ENCODE data around the gene C1orf50. TPM values are rescaled to one million over a fixed set of nuclear protein-coding genes. Genes with fewer than 3 reads are reported as not detected.
A peak's percentile ranks its signal among the peaks of the same experiment; 100 is the strongest.

Gene C1orf50
- total RNA-seq, 1 experiment from 2014 or later, result 3.4 TPM

DNA sequence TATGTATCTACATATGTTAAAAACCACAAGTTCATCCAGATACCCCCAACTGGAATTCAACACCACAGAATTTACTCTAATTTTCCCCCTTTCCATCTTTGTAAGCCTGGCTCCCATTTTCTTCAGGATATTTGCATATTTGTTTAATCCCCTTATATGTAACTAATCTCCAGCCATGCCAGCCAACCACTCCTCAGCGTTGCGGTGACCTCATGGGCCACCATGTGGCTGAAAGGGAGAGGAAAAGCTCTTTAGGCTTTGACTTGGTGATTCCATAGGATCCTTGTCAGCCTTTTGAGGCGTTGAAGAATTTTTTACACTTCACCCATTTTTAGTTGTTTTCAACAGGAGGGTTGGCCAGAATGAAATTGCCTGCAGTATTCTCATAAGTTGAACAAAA is 37.0 kb upstream of the C1orf50 start:
- Histone ChIP-seq H3K79me2 (ENCODE audit: low read length) (no peaks in the 10 kb centered on the region), H3K4me1 (ENCODE audit: insufficient read depth, low read length) (no peaks in the 10 kb centered on the region), H3F3A (ENCODE audit: low read length, unreplicated experiment) (no peaks in the 10 kb centered on the region), H3K9ac (ENCODE audit: low read length) (no peak overlapping the region), H3K27me3 (ENCODE audit: low read length) (no peaks in the 10 kb centered on the region), H4K20me1 (ENCODE audit: low read length) (no peaks in the 10 kb centered on the region), H3K4me2 (ENCODE audit: low read length) (no peak overlapping the region), H3K9me3 (ENCODE audit: low read length) (no peaks in the 10 kb centered on the region), H2AFZ (ENCODE audit: low read length) (no peak overlapping the region), H3K27ac (ENCODE audit: low read length) (no peak overlapping the region), H3K36me3 (ENCODE audit: low read depth, low read length) (no peaks in the 10 kb centered on the region), H3K9me2 (replicated peaks; ENCODE audit: low read length) (no peaks in the 10 kb centered on the region), H3K4me3 (ENCODE audit: low read length) (no peak overlapping the region)
- intact Hi-C loops (cut with micrococcal nuclease), result no loop called here
- TF ChIP-seq, protein P1, sequence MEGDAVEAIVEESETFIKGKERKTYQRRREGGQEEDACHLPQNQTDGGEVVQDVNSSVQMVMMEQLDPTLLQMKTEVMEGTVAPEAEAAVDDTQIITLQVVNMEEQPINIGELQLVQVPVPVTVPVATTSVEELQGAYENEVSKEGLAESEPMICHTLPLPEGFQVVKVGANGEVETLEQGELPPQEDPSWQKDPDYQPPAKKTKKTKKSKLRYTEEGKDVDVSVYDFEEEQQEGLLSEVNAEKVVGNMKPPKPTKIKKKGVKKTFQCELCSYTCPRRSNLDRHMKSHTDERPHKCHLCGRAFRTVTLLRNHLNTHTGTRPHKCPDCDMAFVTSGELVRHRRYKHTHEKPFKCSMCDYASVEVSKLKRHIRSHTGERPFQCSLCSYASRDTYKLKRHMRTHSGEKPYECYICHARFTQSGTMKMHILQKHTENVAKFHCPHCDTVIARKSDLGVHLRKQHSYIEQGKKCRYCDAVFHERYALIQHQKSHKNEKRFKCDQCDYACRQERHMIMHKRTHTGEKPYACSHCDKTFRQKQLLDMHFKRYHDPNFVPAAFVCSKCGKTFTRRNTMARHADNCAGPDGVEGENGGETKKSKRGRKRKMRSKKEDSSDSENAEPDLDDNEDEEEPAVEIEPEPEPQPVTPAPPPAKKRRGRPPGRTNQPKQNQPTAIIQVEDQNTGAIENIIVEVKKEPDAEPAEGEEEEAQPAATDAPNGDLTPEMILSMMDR (conservative IDR thresholded peaks at IDR 0.05; ENCODE audit: low read depth, low read length), result no peak
- TF ChIP-seq EZH2phosphoT487 (IDR thresholded peaks at IDR 0.05; ENCODE audit: borderline replicate concordance, low read length) (no peak), EZH2 (IDR thresholded peaks at IDR 0.05; ENCODE audit: low read length, unreplicated experiment) (no peak)
- POLR2A ChIA-PET (ENCODE audit: unreplicated experiment), result no interaction called here
- CTCF ChIA-PET, result no interaction called here
- DNase-seq, result no peak
- no TSS peak for BruUV-seq (replicated peaks)
- ATAC-seq, result no peak

DNA sequence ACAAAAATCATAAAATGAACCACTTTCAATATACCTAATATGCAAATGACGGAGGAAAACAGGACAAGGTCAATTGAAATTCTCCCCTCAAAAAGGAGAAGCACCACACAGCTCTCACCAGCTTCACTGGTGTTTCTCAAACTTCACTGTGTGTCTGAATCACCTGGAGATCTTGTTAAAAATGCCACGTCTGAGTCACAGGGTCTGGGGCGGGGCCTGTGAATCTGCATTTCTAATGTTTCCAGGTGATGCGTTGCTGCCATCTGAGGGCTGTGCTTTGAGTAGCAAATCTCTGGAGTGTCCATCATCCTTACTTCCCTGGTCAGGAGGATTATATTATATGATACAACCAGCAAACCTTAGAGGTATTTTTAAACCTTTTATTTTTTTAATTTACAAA is 36.1 kb upstream of the C1orf50 start:
- H3K27ac ChIP-seq (ENCODE audit: low read length), result no peak overlapping the region
- H3K4me2 ChIP-seq (ENCODE audit: low read length), result no peak overlapping the region
- H3K9me3 ChIP-seq (ENCODE audit: low read length), result no peaks in the 10 kb centered on the region
- BruUV-seq (replicated peaks), result no TSS peak
- TF ChIP-seq EZH2 (IDR thresholded peaks at IDR 0.05; ENCODE audit: low read length, unreplicated experiment), result no peak
- TF ChIP-seq, protein P1 (conservative IDR thresholded peaks at IDR 0.05; ENCODE audit: low read depth, low read length), result peak; percentile 65
- ATAC-seq, result peak; percentile 74
- H4K20me1 ChIP-seq (ENCODE audit: low read length), result no peaks in the 10 kb centered on the region
- no peak overlapping the region for H3K9ac ChIP-seq (ENCODE audit: low read length)
- H3K9me2 ChIP-seq (replicated peaks; ENCODE audit: low read length), result no peaks in the 10 kb centered on the region
- ChIA-PET CTCF (no interaction called here), POLR2A (ENCODE audit: unreplicated experiment) (no interaction called here)
- no peak overlapping the region for H3K4me3 ChIP-seq (ENCODE audit: low read length)
- H3K4me1 ChIP-seq (ENCODE audit: insufficient read depth, low read length), result no peaks in the 10 kb centered on the region
- peak; percentile 76 for DNase-seq
- H3K36me3 ChIP-seq (ENCODE audit: low read depth, low read length), result no peaks in the 10 kb centered on the region
- intact Hi-C loops (cut with micrococcal nuclease), result loop anchor here (1.0 kb wide), 1 partner anchor 153 kb away; no protein-coding TSS in a partner anchor
- no peaks in the 10 kb centered on the region for H3K79me2 ChIP-seq (ENCODE audit: low read length)
- no peaks in the 10 kb centered on the region for H3F3A ChIP-seq (ENCODE audit: low read length, unreplicated experiment)
- H3K27me3 ChIP-seq (ENCODE audit: low read length), result no peaks in the 10 kb centered on the region
- no peak overlapping the region for H2AFZ ChIP-seq (ENCODE audit: low read length)

DNA sequence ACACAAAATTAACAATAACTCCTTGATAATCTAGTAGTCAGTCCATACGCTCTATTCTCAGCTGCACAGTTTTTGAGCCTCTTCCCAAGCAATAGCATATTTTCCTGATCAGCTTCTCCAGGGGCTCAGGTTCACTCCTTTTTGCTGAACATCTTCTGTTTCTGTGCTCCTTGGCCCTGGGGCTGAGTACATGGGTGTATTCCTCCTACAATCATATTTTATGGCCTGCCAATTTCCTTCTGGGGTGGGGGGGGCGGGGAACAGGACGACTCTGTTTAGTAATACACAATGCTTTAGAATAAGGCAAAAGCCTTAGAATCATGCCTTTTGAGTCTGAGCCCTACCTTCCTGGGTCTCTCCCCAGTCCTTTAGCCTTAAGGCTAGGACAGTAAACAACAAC is 35.5 kb upstream of the C1orf50 start:
- H3F3A ChIP-seq (ENCODE audit: low read length, unreplicated experiment), result no peaks in the 10 kb centered on the region
- no peak overlapping the region for H3K9ac ChIP-seq (ENCODE audit: low read length)
- no peaks in the 10 kb centered on the region for H3K27me3 ChIP-seq (ENCODE audit: low read length)
- H3K79me2 ChIP-seq (ENCODE audit: low read length), result no peaks in the 10 kb centered on the region
- intact Hi-C loops (cut with micrococcal nuclease), result loop anchor here (1.0 kb wide), 1 partner anchor 153 kb away; no protein-coding TSS in a partner anchor
- H3K36me3 ChIP-seq (ENCODE audit: low read depth, low read length), result no peaks in the 10 kb centered on the region
- no peak overlapping the region for H3K4me3 ChIP-seq (ENCODE audit: low read length)
- no peak overlapping the region for H3K4me2 ChIP-seq (ENCODE audit: low read length)
- H4K20me1 ChIP-seq (ENCODE audit: low read length), result no peaks in the 10 kb centered on the region
- H3K9me3 ChIP-seq (ENCODE audit: low read length), result no peaks in the 10 kb centered on the region
- ATAC-seq, result no peak
- H3K27ac ChIP-seq (ENCODE audit: low read length), result no peak overlapping the region
- no peak for DNase-seq
- no peaks in the 10 kb centered on the region for H3K9me2 ChIP-seq (replicated peaks; ENCODE audit: low read length)
- TF ChIP-seq EZH2 (IDR thresholded peaks at IDR 0.05; ENCODE audit: low read length, unreplicated experiment), result no peak
- TF ChIP-seq, protein P1 (conservative IDR thresholded peaks at IDR 0.05; ENCODE audit: low read depth, low read length), result no peak
- no peak for TF ChIP-seq EZH2phosphoT487 (IDR thresholded peaks at IDR 0.05; ENCODE audit: borderline replicate concordance, low read length)
- no peaks in the 10 kb centered on the region for H3K4me1 ChIP-seq (ENCODE audit: insufficient read depth, low read length)
- CTCF ChIA-PET, result no interaction called here
- BruUV-seq (replicated peaks), result no TSS peak
- POLR2A ChIA-PET (ENCODE audit: unreplicated experiment), result no interaction called here
- H2AFZ ChIP-seq (ENCODE audit: low read length), result no peak overlapping the region

Data from PC-3 (cell line).